Stimulated activated CD8-positive, alpha-beta memory T cell treated with anti-CD3 and anti-CD28 coated beads, Interleukin-2, amount 100 ng/mL, for 1 hour (primary cell): ENCODE measurements around the gene KCNH2.
"Not testable (repeated sequence)": the region's sequence is repeated elsewhere in the genome, so short reads cannot be mapped to it uniquely, and the experiment has no call there.

Experiments
- DNase-seq, 2 donors: peaks; one replicate each; pipeline ENCODE4 v3.0.0-alpha.2; 2020; ENCODE audit warnings: low read depth in 2 of 2

Gene KCNH2

GRCh38 chr7:151012911-151013347, 34.8 kb upstream of the KCNH2 start:
- DNase-seq: no peak

GRCh38 chr7:151012031-151012692, 34.0 kb upstream of the KCNH2 start:
- no peak for DNase-seq

- DNase-seq: not testable (repeated sequence)
Observed at GRCh38 chr7:151011616-151012015, 33.5 kb upstream of the KCNH2 start.

GRCh38 chr7:151011097-151011409, 32.9 kb upstream of the KCNH2 start:
- no peak for DNase-seq

GRCh38 chr7:151010307-151011096, 32.4 kb upstream of the KCNH2 start:
- no peak for DNase-seq

GRCh38 chr7:151010037-151010306, 31.9 kb upstream of the KCNH2 start:
- DNase-seq: no peak

- no peak for DNase-seq
Observed at GRCh38 chr7:151009327-151010036, 31.4 kb upstream of the KCNH2 start.

GRCh38 chr7:151008511-151009323, 30.6 kb upstream of the KCNH2 start:
- peak; percentile 62 to 65 for DNase-seq

GRCh38 chr7:151008143-151008510, 30.0 kb upstream of the KCNH2 start:
- DNase-seq: no peak

GRCh38 chr7:151007469-151007898, 29.4 kb upstream of the KCNH2 start:
- DNase-seq: no peak

GRCh38 chr7:151006590-151007300, 28.6 kb upstream of the KCNH2 start:
- no peak for DNase-seq

GRCh38 chr7:151005566-151005965, 27.4 kb upstream of the KCNH2 start:
- DNase-seq: no peak

GRCh38 chr7:151003572-151003971, 25.5 kb upstream of the KCNH2 start:
- DNase-seq: no peak

- DNase-seq: no peak
Observed at GRCh38 chr7:151001546-151001945, 23.4 kb upstream of the KCNH2 start.

GRCh38 chr7:151000897-151001495, 22.9 kb upstream of the KCNH2 start:
- no peak for DNase-seq

GRCh38 chr7:150999497-151000230, 21.5 kb upstream of the KCNH2 start:
- no peak for DNase-seq

- DNase-seq: no peak
Observed at GRCh38 chr7:150999001-150999400, 20.9 kb upstream of the KCNH2 start.

GRCh38 chr7:150998341-150998740, 20.2 kb upstream of the KCNH2 start:
- no peak for DNase-seq

- DNase-seq: no peak
Observed at GRCh38 chr7:150997817-150998216, 19.7 kb upstream of the KCNH2 start.

- no peak for DNase-seq
Observed at GRCh38 chr7:150997075-150997511, 19.0 kb upstream of the KCNH2 start.
